Kidney glomerular epithelial cell (primary cell): ENCODE results near the gene LIX1L.

Source experiments
- DNase-seq: peaks from one replicate; lab custom pipeline; 2025; lab: John Stamatoyannopoulos, UW

Gene LIX1L

DNA sequence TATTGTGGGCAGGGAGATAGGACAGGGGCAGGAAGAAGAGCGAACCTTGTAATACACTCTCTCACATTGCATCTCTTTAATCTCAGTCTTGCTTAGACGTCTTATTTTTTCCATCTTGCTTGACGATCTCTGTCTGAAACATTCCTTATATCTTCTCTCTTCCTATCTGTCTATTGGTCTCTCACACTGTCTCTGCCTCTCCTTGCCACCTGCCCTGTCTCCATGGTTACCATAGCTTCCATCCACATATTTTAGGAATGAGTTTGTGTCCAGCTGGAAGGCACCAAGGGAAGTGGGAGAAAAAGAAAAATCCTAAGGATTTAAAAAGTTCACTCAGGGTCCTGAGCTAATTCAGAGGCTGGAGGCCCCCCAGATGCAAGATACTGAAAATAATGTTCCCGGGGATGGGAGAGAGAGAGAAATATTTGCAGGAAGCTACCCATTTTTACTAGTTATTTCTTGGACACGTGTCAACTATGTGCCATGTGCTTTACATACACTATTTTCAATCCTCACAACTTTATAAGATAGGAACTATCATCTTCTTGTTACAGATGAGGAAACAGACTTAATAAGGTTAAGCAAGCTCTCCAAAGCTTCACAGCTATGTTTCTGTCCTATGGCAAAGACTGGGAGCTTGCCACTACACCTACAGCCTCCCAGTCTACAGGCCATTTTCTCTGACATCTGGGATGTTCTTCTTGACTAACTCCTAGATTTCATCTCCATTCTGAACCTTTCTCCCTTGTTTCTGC lies 5.6 kb upstream of the LIX1L start:
- DNase-seq, result peak; percentile 48

DNA sequence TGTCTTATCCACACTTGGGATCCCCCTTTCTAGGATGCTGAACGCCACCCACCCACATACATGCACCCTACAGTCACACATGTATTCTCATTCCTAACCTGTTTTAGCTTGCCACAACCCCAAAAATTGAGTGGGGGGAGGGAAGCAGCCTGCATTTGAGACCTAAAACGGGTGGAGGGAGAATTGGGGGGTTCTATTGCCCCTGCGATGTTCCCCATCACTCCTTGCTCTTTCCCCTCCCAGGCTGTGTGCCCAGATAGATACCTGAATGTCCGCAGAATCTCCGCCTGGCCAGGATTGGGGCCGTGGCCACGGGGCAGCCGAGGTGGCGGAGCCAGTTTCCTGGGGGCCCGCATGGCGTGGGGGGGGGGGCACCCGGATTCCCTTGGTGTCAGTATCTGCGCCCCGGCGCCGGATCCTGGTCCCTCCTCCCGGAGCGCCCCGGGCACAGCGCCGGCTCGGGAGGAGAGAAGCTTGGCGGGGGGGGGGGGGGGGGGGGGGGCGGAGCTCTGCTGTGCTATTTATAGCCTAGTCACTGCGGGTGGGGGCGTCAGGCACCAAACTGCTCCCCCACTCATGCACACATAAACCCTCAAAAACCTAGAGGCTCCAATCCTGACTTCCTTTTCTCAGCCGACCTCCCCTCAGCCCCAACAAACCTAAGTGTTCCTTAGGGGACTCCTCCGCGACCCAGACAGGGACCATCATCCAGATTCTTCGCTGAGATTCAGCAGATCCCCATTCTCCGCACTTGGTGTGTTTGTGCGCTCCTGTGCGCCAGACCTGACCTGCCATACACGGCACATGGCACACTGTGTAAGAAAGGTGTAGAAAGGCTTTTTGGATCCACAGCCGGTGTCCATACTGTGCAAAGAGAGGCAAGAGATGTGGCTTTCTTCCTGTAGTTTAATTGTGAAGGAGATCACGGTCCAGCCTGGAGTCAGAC lies 4.6 kb upstream of the LIX1L start:
- DNase-seq, result no peak

DNA sequence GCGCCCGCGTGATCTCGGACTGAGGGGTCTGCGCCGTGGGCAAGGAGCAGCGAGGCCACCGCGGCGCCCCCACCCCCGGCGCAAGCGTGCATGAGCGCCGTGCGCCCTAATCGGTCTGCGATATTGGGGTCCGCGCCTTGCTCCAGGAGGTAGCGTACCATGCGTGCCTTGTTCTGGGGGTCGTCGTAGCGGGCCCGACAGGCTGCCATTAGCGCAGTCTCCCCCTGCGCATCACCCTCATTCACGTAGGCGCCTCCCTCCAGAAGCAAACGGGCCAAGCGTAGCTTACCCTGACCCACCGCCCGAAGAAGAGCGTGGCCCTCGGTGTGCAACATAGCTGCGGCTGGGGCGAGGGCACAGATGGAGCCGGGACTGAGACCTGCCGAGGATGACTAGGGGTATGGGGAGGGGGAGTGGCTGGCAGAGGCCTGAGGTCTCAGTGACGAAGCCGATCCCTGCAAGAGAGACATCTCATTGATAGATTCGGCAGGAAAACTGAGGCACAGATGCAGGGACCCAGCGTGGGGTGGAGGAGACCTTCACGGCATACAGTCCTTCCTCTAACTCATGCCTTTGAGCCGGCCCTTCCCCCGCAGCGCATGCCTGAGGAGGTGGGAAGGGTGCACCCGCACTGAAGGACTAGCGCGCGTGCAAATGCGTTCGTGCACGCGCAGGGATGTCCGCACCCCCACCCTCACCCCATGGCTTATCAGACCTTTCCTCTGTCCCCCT lies 3.8 kb upstream of the LIX1L start:
- no peak for DNase-seq

DNA sequence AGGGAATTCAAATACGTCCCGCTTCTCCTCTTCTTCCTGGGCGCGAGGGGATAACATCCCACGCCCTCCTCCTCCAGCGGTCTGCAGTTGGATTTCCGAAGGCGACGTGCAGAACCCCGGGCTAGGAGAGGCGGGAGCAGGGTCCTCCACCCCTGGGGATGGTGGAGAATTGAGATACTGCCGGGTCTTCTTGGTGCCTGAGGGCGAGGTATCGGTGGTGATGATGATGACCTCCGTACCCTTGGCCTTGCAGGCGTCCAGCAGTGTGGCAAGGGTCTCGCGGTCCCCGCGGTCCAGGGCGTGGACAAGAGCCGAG lies 3.2 kb upstream of the LIX1L start:
- no peak for DNase-seq

DNA sequence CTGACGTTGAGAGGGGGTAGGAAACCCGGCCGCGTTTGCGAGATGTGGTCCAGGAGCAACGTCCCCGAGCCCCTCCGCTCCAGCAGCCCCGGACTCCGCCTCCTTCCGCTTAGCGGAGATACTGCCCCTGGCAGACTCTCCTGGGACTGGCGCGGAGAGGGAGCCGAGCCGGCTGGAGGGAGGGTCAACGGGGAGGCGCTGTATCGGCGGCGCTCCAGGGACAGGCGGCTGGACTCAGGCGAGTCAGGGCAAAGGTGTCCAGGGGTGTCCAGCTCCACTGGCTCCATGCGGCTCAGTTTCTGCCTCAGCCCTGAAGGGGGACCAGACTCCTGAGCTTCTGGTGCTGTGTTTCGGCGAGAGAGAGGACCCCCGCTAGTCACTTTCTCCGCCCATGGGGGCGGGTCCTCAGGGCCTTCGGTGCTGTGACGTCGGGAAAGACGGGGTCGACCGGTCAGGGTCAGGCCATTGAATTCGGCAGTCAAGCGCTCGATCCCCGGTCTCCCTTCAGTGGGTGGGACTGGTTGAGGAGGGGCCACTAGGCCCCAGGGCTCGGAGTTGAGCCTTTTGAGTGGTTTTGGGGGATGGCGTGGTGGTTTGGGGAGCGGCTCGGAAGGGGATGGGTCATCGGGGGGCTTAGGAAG lies 2.8 kb upstream of the LIX1L start:
- DNase-seq, result peak; percentile 67

DNA sequence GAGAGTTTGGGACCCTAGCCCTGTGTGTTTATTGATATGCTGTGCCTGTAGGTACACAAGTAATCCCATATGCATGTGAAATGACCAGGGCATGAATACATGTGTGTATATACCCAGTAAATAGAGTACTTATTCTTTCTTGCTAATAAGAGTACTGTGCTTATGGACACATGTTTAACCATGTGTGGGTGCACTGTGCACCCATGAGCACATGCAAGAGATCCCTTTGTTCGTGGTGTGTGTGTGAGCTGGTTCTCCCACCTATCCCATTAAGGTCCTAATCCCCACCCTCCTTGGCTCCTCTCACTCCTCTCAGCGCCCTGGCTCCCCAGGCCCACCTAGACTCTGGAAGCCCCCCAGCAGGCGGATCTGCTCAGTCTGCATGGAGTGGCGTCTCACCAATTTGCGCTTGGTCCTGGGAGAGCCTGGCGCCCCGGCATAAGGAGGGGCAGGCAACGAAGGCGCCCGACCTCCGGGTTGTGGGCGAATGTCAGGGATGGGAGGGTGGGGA lies 2.2 kb upstream of the LIX1L start:
- no peak for DNase-seq

DNA sequence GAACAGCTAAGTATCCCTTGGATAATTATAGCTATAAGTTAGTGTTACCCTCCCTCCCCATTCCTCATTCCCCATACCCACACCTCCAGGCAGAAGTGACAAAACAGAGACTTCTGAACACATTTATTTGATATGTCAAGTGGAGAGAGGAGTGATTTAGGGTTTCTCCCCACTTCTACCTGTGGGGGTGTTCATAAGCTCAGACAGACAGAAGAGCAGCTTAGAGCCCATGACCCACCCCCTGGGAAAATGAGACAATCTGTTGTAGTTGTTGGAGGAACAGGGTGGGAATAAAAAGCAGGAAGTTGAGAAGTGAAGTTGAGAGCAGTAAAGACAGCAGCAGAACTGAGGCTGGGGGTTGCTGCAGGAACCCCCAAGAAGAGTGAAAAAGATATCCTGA lies 1.5 kb upstream of the LIX1L start:
- DNase-seq, result no peak

DNA sequence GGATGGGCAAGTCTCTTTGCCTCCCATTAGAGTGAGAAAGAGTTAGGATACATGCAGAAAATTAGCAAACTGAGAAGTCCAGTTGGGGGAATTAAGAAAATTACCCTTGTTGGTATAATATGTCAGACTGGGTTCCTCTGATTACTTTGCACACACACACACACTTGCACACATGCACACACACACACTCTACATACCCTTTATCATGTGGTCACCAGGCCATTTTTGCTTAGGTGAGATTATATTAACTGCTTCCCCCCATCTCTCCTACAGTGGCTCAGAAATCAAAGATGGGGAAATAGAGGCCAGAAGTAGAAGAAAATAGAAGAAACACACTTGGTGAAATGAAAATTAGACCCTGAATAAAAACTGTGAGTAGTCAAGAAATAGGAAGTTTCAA lies 917 bp upstream of the LIX1L start:
- DNase-seq, result no peak

DNA sequence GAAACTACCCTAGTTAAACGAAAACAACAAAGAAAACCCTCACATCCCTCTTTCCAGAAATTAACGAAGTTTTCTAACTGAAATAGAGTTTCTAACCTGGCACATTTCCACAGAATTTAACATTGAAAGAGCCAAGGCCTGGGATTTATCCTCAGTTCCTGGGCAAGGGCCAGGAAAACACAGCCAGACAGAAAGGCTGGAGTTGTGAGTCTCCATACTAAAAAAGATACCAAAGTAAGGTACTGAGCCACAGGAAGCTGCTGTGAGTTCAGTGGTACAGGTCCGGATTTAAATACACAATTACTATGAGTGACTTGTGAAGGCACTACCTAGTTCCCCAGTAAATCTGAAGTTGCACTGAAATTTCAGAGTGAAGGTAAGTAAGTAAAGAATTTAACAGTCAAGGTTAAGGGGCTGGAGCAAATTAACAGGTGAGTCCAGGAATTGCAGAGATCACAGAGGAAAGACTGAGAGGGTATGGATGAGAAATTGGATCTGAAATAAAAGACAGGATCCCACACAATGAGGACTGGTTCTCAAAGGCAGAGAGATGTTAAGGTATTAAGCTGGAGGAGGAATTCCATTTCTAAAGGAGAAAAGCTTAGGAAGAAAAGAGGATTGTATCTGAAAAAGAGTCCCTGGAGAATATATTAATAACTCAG lies 905 bp downstream of the LIX1L start:
- DNase-seq, result peak; percentile 44

DNA sequence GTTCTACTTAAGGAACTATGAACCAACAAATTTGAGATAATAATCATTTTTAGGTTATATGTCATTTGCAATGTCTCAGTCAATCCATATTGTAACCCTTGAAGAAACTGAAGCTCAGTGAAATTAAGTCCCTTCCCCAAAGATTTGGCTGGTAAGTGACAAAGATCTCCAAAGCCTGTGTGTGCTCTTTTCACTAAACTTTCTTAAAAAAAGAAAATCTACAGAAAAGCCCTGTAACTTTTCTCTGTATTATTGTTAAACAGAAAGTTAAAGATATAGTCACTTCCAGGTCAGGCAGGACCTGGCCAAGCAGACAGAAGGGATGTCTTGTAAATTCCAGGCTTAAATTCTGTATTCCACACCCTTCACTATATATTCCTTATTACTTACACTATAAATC lies 1.5 kb downstream of the LIX1L start:
- no peak for DNase-seq

DNA sequence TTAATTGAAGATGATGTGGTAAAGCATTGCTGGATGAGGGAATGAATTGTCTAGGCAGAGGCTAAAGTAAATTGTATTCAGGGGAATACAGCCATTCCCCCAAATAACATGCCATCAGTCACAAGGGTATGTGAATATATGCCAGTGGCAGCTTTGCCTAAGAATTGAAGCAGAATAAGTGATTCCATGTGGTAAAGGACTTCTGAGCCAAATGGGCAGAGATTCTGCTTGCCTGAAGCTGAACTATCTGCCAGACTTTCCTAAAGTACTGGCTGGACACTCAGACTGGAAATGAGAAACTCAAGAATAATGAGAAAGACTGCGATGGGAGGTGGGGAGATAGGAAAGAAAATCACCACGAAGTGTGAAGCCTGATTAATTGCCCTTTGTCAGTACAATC lies 2.4 kb downstream of the LIX1L start:
- DNase-seq, result no peak

DNA sequence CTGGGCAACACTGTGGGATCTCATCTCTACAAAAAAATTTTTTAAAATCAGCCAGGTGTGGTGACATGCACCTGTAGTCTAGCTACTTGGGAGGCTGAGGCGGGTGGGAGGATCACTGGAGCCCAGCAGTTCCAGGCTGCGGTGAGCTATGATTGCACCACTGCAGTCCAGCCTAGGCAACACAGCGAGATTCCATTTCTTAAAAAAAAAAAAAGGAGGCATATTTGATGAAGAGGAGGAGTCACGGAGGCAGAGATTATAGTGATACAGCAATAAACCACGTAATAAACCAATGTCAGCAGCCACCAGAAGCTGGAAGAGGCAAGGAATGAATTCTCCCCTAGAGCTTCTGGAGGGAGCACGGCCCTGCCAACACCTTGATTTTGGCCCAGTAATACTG lies 4.0 kb downstream of the LIX1L start:
- no peak for DNase-seq

DNA sequence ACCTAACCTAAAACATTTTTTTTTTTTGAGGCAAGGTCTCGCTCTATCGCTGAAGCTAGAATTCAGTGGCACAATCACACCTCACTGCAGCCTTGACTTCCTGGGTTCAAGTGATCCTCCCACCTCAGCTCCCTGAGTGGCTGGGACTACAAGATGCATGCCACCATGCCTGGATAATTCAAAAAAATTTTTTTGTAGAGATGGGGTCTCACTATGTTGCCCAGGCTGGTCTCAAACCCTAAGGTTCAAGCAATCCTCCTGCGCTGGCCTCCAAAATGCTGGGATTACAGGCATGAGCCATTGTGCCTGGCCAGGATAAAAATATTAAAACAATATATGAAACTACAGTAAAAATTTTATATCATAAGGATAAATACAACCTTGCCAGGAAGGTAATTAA lies 4.9 kb downstream of the LIX1L start:
- no peak for DNase-seq

DNA sequence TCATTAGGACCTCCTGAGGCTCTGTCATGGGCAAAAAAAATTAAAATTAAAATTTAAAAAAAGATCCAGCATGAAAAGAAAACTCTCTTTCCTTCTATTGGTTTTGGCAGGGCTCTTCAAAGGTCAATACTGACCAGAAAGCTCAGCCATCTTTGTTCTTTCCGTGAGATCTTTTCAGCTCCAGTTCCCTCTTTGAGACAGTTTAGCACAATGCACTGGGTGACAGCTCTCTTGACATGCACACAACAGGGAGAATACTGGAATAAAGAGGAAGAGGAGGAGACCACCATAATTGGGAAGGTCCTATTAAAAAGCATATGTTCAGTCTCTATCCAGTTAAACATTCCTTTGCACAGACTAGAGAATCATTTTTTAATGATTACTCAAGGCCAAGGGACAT lies 6.3 kb downstream of the LIX1L start:
- DNase-seq, result no peak

DNA sequence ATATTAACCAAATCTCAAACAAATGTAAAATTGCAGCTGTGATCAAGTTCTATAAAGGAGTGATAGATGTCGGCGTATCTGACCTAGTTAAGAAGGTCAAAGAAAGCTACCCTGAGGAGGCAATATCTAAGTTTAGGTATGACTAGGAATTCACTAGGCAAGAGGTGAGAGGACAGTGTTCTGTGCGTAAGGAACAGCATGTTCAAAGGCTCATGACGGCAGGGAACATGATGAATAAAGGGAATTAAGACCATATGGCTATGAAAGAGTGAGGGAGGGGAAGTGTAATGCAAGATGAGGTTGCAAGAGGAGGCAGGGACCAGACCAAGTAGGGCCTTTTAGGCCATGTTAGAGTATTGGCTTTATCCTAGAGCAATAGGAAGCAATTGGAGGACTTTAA lies 8.6 kb downstream of the LIX1L start:
- no peak for DNase-seq

DNA sequence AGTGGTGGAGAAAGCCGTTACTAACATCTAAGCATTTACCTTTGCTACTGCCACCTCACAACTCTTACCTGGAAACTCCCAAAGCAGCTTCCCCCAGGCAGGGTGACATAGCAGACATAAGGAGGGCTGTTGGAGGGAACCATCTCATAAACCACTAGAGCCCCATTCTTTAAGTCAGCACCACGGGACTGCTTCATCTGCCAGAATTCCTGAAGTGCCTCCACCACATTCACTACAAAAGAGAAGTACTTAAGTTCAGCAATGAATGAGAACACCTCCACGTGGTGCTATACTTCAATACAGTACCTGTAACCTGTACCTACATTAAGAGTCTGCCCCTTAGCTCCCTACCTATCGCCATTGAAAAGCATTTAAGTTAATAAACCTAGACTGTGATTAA lies 10.3 kb downstream of the LIX1L start:
- DNase-seq, result no peak

DNA sequence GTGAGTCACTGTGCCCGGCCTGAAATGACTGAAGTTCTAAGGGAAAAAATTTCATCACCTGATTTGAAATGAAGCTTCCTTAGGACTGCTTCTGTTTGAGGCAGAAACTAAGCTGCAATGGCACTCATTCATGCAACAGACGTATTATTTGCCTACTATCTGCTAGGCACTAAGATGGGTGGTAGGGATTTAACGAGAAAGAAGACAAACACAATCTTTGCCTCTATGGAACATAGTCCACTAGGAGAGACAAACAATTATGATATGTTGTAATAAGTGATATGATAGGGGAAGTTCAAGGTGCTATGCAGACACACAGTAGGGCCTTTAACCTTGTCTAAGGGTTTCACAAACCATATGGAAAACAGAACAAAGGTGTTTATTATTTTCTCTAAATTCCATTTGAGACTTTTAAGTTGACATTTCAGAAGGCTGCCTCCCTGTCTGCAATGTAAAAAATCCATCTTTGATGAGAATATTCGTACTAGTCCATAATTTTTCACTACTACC lies 11.3 kb downstream of the LIX1L start:
- DNase-seq, result no peak

DNA sequence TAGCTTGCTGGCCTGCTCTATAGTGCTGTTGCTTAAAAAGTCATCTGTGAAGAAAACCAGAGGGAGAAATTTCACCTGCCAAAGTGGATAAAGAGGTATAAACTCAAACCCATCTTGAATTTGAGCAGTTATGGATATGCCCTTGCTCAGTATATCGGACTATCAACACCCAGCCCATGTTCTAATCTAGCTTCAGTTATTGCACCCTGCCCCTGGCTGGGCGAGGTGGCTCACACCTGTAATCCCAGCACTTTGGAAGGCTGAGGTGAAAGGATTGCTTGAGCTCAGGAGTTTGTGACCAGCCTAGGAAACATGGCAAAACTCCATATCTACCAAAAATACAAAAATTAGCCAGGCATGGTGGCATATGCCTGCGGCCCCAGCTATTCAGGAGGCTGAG lies 13.3 kb downstream of the LIX1L start:
- no peak for DNase-seq

DNA sequence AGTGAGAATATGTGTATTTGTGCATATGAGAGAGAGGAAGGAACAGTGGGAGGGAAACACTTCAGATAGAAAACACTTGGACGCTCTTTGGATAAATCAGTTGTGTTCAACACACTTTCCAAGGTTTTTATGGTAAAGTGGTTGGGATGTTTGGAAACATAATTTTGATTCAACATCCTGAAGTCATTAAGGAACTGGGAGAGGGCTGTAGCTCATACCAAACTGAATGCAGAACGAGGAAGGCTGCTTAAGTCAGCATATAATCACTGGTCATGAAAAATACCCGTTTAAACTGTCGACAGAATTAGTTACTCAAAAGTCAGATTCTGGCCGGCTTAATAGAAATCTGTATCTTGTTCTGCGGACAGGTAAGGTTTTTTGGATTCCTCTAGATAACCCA lies 14.9 kb downstream of the LIX1L start:
- DNase-seq, result no peak

DNA sequence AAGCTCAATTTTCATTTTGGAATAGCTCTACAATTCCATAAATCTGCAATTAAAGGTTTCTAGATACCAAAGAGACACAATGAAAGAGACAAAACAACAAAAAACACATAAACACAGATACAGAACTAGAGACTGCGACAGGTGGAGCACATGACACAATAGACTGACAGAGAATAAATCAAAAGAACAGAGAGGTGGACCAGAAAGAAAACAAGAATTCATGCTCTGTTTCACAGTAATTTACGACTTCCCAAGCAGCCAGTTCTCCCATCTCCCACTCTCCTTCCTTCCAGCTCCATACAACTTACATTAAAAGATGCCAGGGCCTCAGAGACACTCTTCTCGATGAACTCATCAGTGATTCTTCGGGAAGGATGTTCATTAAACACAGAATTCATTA lies 15.4 kb downstream of the LIX1L start:
- DNase-seq, result no peak

DNA sequence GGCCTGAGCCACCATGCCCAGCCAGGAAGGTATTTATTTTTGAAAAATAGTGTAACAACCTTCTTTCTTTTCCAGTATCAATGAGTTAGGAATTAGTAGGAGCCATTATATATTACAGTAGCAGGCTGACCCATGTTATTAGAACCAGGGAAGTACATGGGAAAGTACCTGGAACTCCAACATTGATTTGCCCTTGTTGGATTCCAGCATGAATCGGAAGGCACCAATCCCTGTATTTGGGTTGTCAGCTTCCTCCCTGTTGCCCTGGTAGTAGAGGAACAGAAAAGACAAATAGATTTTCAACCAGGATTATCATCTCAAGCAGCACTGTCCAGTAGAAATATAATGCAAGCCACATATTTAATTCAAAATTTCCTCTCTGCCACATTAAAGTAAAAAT lies 20.4 kb downstream of the LIX1L start:
- no peak for DNase-seq
